Iris pigment epithelial cell (primary cell): ENCODE data around the gene EZR.

Source experiments
- DNase-seq: peaks from one replicate; pipeline ENCODE4 v3.0.0-alpha.2; 2011; ENCODE audit warnings: low read depth

EZR gene

DNA sequence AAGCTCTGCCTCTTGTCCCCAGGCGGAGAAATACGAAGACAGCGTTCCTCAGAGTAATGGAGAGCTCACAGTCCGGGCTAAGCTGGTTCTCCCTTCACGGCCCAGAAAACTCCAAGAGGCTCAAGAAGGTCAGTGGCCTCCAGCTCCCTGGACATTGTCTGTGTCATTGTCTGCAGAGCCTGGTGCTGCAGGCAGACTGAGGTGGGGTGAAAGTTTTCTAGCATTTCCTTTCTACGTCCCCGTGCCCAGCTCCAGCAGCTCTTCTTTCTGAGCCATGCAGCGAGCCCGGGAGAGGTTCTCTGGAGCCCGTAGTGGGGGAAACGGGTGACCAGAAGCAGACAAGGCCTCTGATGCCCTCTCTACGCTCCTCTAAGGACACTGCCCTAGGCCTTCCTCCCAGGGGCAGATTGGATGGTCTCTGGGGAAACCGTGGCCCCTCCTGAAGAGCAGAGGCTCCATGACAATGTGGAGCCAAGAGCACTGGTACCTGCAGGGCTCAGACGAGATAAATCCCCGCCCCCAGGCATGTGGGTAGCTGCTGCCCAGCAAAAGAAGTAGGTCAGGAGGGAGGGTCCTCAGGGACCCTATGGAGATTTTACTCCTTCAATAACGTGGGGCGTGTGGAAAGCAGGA, 58.4 kb downstream of the EZR start:
- no peak for DNase-seq

DNA sequence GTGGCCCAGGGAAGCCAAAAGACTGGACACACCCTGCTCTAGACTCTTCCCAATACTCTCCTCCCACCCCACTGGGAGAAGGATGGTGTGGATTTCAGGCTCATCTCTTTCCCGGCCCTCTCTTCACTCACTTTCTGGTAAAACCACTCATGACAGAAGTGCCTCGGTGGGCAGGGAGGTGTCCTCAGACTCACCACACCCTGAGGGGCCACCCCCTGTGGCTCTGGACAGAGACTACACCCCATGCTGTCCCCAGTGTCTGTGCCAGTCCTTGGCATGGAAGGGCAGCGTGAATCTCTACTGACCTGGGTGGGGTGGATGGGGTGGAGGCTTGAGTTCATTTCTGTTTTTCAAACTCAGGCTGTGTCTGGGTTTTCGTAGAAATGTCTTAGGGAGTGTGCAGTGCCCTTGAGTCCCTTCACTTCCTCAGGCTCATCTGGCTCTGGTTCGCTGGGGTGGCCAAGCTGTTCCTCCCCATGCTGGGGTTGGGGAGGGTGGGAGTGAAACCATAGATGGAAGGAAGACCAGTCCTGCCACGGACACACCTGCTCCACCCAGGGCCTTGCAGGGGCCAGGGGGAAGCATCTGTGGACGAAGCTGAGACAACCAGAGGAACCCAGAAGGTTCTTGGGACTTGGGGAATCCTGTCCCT, 59.1 kb downstream of the EZR start:
- DNase-seq: no peak

DNA sequence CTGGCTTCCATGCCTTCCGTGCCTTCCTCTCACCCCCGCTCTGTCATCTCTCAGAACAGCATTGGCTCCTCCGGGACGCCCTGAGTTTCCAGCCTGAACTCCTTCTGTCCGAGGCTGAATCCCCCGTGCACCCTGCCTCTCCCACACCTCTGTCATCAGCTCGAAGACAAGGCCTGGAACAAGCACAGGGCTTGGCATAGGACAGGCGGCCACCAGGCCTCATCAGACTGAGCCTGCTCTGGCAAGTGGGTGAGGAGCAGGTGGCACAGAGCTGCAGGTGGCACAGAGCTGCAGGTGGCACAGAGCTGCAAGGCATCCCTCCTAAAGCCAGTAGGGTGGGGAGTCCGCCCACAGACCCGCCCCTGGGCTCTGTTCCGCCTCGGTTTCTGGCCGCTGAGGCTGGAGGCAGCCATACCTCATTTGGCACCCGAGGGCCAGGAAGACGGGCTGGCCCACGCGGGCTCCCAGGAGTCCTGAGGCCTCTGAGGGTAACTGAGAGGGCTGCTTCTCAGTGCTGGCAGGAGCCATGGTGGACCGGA, 60.2 kb downstream of the EZR start:
- DNase-seq: no peak

DNA sequence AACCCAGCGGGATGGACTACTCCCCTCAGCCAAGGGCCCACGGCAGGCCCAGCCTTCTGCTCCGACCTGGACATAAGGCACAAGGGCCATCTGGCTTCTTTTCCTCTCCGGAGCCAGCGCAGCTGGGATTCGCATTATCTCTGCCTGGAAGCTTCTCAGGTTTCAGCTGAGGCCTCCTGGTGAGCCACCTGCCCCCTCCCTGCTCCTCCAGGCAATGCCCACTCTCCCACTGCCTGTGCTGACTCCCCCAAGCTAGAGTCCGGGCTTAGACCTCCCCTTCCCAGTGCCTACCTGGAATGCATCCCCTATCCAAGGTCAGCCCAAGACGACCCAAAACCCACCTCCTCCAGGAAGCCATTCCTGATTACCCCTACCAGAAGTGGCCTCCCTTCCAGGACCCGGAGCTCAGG, 60.7 kb downstream of the EZR start:
- DNase-seq: no peak

DNA sequence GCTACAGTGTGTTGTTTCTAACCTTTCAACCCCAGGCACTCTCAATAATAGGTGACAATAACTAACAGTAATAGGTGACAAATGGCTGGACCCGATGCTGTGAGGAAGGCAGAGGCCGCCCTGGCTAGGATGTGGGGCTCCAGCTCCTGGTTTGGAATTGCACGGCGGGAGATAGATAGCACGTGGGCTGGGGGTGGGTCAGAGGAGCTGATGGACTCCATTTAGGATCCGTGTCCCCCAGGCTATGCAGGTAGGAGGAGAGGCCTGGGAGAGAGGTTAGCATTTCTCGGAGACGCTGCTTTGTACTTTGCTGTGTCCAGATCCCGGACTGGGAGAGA, 61.4 kb downstream of the EZR start:
- no peak for DNase-seq

DNA sequence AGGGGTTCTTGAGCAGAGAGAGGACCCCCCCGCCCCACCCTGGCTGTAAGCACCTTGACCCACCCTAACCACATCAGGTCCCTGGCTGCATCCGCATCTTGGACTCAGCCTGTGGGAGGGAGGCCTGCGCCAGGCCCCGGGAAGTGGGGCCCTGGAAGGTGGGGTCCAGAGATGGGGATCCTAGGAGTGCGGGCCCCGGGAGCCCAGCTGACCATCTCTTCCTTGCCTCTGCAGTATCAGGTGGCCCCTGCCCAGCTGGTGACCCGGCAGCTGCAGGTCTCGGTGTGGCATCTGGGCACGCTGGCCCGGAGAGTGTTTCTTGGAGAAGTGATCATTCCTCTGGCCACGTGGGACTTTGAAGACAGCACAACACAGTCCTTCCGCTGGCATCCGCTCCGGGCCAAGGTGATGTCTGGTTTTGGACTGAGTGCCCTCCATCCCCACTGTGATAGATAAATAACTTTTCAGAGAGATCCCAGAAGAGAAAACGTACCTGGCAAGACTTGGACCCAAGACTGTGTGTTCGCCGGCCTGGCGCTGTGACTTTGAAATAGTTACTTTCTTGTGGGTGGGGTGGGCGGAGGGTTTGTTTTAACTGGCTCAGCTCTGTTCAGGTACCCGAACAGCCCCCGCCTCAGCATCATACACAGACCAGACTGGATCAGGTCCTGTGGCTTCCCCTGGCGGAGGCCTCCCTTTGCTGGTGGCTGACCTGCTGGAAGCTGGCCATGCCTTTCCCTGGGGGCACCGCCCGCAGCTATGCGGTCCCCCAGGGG, 62.0 kb downstream of the EZR start:
- no peak for DNase-seq

DNA sequence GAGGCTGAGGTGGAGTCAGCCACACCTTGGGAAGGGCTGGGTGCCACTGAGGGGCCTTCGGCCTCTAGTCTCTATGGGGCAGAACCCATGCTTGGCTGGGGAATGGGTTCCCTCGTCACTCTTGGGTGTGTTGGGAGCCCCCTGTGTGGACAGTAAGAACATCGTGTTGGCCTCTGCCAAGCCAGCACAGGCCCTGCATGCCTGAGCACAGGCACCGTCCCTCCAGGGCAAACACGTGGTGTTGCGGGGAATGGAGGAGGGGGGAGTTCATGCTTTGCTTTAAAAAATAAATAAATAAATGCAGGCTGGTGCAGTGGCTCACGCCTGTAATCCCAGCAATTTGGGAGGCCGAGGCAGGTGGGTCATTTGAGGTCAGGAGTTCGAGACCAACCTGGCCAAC, 63.0 kb downstream of the EZR start:
- no peak for DNase-seq

DNA sequence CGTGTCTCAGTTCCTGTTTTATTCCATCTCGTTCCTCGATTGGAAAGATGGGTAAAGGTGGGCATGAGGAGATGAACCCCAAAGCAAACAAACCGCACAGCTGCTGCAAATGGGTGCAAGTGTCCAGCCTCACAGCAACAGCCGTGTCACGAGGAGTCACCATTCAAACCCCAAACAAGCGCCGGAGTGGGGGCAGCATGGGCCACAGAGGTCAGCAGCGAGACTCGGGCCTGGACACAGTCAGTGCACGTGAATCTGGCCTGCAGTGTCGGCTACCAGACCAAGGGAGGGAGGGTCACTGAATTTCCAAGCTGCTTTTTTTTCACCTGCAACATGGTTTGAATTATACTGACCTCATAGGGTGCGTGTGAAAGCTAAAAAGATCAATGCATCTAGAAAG, 63.5 kb downstream of the EZR start:
- DNase-seq: no peak

DNA sequence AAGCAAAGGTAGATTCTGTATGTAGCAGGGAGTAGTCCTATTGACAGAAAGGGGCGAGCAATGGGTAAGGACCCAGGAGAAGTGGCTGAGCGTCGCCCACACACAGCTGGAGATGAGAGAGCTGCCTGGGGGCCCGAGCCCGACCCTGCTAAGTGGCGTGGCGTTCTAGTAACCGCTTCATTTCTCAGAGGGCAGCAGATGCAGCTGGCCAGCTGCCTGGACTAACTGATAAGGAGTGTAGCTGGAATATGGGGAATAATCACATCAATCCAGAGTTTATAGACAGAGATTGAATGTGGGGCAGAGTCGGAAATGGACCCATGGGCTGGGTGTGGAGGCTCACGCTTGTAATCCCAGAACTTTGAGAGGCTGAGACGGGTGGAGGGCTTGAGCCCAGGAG, 64.4 kb downstream of the EZR start:
- DNase-seq: no peak

DNA sequence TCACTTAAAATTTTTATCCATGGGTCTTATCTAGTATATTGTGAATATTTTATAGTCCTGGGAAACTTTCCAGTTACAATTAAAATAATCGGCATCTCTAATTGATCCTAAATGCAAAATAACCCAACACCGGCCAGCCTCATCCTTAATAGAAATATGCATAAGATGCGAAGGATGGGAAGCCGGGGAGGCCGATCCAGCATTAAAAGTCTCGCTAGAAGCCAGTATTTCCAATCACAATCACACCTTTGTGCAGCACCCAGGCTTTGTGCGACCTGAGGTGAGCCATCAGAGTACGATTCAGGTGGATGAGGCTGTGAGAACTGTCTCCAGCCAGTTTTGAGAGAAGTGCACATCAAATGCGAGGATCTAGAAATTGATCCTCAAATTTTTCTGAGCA, 65.4 kb downstream of the EZR start:
- DNase-seq: no peak

DNA sequence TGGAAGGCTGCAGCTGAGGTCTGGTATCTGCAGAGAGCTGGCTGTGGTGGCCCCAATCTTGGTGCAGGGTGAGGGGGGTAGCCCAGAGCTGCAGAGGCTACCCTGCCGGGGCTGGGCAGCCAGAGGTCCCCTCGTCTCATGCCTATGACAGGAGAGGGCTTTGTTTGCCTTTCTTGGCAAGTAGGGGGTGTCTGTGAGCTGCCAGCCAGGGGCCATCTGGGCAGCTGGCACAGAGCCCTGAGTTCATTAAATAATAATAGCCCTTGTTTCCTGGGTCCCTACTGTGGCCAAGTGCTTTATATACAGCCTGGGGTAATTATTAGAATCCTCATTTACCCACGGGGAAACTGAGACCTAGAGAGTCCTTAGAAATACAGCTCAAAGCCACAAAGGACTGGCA, 66.6 kb downstream of the EZR start:
- no peak for DNase-seq

DNA sequence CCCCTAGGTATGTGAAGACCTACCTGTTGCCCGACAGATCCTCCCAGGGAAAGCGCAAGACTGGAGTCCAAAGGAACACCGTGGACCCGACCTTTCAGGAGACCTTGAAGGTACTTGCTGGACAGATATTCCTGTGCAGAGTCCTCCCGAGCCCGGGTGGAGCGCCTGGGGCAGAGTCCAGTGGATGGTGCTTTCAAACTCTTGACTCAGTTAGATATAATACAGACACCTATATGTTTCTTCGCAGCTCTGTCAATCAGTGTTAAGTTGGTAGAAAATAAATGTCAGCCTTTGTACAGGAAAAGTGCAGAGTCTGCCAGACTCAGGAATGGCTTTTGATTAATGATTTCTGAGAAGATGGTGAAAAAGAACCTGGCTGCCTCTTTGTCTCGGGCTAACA, 67.2 kb downstream of the EZR start:
- DNase-seq: no peak

DNA sequence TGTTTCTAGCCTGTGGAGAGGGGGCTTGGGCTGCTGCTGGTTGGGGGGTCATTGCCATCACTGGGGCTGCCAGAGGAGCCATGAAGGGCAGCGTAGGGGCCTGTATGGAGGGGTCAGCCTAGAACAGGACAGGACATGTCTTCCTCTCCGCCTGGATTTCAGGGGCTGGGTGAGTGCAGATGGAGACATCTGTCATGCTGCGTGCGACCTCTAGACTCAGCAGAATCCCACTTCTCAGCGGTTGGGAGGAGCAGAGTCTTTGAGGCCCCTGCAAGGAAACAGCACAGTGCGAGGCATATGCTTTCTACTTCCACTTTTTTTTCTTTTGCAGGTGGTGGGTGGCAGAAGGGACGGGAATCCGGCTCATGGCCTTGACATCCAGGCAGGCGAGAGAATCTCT, 67.9 kb downstream of the EZR start:
- no peak for DNase-seq

DNA sequence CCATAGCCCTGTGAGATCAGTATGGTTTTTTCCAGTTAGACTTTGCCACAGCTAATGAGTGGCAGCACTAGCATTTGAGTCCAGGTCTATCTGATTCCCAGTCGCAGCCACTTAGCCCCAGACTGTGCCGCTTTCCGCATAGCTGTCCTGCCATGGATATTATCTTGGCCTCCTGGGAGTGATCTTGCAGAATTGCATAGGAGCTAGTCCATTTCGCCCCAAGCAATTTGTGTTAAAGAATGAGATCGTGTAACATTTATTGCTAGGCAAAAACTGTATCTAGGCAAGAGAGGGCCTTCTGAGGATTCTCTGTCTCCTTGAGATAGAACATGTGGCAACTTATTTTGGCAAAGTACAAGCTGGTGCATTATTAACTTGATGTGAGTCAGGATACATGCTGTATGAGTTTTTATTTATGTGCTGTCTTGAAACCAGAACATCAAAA, 74.2 kb downstream of the EZR start:
- DNase-seq: no peak

DNA sequence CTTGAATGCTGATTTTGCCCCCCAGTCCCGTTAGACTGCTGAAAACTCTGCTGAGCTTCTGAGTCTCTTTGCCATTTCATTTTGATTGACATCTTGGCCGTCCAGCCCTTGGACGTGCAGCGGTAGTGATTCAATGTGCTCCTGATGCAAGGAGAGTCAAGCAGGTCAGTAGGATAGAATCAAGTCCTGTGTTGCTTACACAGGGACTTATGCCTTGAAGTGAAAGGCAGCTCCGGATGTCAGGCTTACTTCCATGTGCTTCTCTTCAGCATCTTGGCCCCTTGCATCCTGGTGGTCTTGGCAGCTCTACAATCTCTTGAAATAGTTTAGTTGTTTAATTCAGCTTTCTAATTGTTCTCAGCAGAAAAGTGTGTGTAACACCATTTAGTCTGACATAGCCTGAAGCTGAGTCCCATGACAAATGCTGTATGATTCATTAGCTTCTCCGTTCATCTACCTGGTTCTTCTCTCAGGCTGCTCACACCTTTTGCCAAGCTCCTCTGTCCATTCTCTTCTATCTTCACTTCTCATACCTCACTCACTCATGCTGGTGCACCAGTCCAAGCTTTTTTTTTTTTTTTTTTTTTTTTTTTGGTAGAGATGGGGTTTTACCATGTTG, 76.0 kb downstream of the EZR start:
- no peak for DNase-seq

DNA sequence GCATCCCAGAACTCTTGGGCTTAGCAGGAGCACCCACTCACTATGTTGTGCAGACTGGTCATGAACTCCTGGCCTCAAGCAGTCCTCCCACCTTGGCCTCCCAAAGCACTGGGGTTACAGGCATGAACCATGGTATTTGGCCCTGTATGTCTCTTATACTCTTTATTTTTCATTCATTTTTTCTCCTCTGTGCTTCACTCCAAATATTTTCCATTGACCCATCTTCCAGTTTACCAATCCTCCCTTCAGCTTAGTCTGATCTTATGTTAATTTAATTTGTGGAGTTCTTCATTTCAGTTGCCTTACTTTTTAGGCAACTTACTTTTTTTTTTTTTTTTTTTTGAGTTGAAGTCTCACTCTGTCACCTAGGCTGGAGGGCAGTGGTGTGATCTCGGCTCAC, 79.5 kb downstream of the EZR start:
- DNase-seq: no peak

DNA sequence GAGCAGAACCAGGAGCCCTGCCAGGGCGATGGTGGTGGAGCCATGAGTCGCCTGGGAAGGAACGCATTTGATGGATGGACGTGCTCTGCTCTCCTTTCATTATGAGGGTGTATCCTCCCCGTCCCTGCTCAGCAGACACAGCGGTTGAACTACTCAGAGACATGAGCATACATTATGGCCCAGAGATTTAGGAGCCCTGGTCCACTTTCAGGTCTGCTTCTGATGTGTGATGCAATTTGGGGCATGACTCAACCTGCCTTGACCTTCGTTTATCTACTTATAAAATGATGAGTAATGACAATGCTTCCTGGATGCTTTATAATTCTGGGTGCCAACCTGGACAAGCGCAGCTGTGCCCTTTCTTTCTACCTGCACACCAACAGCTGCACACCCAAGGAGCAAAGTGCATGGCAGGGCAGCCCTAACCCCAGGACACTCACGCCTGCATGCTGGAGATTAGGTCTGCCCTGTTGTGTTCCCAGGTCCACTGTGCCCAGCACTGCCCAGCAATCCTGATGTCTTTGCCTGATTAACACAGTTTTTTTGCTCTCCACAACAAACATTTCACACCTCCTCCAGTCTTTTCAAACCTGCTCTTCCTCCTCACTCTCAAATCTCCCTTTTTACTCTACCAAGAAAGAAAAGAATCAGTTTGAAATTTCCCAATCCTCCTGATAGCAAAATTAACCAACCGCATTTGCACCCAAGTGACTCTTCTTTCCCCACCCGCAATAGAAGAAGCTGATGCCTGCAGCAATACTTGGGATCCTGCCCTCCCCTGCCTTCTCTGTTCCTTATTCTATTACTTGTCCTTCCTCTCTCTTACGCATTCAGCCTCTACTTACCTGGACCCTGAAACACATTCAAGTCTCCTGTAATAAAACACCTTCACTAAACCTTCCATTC, 81.2 kb downstream of the EZR start:
- peak; percentile 78 for DNase-seq

DNA sequence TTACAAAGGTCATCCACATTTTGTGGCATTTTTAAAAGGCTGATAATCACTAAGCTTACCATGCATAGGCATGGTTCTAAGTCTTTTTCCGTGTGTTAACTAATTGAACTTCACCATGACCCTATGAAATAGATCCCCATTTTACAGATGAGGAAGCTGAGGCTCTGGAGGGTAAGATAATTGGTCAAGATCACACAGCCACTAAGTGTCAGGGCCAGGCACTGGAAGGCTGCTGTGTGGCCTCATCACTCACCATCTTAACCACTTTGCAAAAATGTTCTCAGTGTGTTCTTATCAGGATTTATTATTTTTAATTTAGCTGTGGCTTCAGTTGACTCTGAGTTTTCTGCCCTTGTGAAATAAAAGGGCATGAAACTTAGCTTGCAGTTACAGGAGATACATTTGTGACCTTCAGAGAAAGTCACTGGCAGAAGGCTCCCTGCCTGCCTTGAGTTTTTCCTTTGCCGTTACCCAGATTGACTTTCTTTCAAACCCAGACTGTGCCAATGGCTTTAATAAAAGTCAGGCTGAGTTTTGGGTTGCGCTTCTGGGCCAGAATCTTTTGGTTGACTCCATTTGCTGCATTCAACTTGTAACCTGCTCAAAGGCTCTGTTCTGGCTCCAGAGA, 82.0 kb downstream of the EZR start:
- DNase-seq: no peak

DNA sequence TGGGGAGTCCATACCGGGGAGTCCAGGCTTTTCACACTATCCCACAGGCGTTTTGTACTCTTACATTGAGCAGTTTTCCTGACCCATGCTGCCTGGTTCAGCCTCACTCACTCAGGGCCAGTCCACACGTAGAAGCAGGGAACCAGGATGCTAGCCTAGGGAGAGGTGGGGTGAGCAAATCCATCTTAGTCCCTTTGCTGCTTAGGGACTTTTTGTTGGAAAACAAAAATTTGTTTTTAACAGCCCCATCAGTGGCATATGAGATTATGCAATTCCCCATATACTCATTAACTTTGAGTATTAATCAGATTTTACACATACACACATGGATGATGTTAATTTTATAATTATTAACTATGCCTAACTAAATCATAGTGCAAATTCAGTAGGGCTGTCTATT, 84.2 kb downstream of the EZR start:
- DNase-seq: no peak

DNA sequence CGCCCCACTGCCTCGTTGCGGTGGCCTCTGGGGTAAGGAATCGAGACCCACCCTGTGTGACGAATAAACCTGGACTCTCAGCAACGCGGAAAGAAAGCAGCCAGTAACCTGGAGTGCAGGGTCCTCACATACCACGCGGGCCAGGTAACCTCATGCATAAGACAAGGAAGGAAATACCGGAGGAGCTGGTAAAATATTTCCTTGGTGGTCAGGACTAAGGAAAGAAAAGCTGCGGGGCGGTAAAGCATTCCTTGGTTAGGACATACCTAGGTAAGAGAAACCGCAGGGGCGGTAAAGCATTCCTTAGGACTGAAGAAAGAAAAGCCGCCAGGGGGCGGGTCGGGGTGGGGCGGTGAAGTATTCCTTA, 88.6 kb downstream of the EZR start:
- DNase-seq: no peak

DNA sequence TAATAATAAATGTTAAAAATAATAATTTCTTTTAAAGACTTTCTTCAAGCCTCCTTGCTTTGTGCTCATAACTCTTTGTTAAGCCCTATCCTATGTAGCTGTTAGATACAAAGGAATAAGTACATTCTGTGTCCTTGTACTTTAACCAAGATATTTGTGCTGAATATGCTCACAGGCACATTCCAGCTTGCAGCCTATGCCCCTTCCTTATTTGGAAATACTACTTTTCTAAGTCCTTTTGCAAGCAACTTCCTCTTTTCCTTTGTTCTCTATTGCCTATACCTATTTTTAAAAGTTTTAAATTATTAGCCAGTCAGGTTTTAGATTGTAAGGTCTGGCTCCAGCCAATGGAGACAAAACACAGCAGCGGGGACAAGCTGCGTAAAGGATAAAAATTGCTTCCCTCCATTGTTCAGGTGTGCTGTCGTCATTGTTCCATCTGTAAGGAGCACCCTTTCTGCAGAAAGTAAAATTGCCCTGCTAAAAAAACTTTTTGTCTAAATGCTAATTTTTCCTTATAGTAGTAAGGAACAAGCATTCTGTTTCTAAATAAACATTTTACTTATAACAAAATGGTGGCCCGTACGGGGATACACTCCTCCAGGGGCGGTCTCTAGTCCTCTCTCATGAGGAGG, 89.1 kb downstream of the EZR start:
- no peak for DNase-seq
